ENCODE measurements around the gene MARF1.

DNA sequence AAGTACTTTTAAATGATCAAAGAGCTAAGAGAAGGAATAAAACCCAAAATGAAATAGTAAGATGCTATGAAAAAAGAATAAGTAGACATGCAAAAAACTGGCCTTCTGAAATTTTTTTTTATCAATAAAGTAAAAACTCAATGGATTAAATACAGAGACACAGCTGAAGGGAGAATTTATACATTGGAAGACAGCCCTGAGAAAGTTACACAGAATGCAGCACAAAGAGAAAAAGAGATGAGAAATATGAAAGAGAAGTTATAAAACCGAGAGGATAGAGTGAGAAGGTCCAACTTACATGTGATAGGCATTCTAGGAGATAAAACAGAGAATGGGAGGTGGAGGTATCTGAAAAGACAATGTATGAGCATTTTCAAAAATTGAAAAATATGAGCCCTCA, 57.0 kb downstream of the MARF1 start:
- TF ChIP-seq, protein P1, sequence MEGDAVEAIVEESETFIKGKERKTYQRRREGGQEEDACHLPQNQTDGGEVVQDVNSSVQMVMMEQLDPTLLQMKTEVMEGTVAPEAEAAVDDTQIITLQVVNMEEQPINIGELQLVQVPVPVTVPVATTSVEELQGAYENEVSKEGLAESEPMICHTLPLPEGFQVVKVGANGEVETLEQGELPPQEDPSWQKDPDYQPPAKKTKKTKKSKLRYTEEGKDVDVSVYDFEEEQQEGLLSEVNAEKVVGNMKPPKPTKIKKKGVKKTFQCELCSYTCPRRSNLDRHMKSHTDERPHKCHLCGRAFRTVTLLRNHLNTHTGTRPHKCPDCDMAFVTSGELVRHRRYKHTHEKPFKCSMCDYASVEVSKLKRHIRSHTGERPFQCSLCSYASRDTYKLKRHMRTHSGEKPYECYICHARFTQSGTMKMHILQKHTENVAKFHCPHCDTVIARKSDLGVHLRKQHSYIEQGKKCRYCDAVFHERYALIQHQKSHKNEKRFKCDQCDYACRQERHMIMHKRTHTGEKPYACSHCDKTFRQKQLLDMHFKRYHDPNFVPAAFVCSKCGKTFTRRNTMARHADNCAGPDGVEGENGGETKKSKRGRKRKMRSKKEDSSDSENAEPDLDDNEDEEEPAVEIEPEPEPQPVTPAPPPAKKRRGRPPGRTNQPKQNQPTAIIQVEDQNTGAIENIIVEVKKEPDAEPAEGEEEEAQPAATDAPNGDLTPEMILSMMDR (conservative IDR thresholded peaks at IDR 0.05; ENCODE audit: low read depth, low read length), result no peak
- no peak for TF ChIP-seq EZH2 (IDR thresholded peaks at IDR 0.05; ENCODE audit: borderline replicate concordance, low read depth, low read length, poor library complexity, severe bottlenecking)
